Measurements from ENCODE around the gene TFB1M. TPM values are rescaled to one million over a fixed set of nuclear protein-coding genes. Genes with fewer than 3 reads are reported as not detected.
"Not testable (repeated sequence)": the region's sequence is repeated elsewhere in the genome, so short reads cannot be mapped to it uniquely, and the experiment has no call there.

Gene TFB1M
- 12.5 TPM for total RNA-seq

- Histone ChIP-seq H3K4me3 (ENCODE audit: low read length in 3 of 3) (peak within 1 kb of the TSS; percentile 91 to 99 (median 96)), H3K27me3 (ENCODE audit: control insufficient read depth in 3 of 3, insufficient read depth in 3 of 3, low read length in 3 of 3) (no peaks in the 10 kb centered on the region), H3K9me3 (ENCODE audit: control insufficient read depth in 3 of 3, low read length in 3 of 3) (no peaks in the 10 kb centered on the region), H3K9ac (ENCODE audit: low read depth in 1 of 3, low read length in 3 of 3) (peak within 1 kb of the TSS; percentile 91 to 93 (median 92)), H3K4me1 (ENCODE audit: control insufficient read depth in 3 of 3, insufficient read depth in 3 of 3, low read length in 3 of 3) (peaks cover 0 to 4% (median 3%) of the 10 kb centered on the region in 3 donors), H3K27ac (ENCODE audit: low read depth, low read length) (peak within 1 kb of the TSS; percentile 77), H3K36me3 (ENCODE audit: control insufficient read depth in 3 of 3, insufficient read depth in 3 of 3, low read length in 3 of 3) (peaks cover 3 to 10% (median 3%) of the 10 kb centered on the region in 3 donors)
Measured at GRCh38 chr6:155314092-155314772, at the start of gene TFB1M. TFB1M (minus strand) TSS chr6:155314484; CDS start chr6:155314428, 56 bp downstream.

- not testable (repeated sequence) for H3K9ac ChIP-seq (ENCODE audit: low read depth in 1 of 3, low read length in 3 of 3); H3K27me3 ChIP-seq (ENCODE audit: control insufficient read depth in 3 of 3, insufficient read depth in 3 of 3, low read length in 3 of 3); H3K27ac ChIP-seq (ENCODE audit: low read depth, low read length); H3K9me3 ChIP-seq (ENCODE audit: control insufficient read depth in 3 of 3, low read length in 3 of 3); H3K4me3 ChIP-seq (ENCODE audit: low read length in 3 of 3); H3K4me1 ChIP-seq (ENCODE audit: control insufficient read depth in 3 of 3, insufficient read depth in 3 of 3, low read length in 3 of 3); H3K36me3 ChIP-seq (ENCODE audit: control insufficient read depth in 3 of 3, insufficient read depth in 3 of 3, low read length in 3 of 3)
Measured at GRCh38 chr6:155364021-155364420, 49.7 kb upstream of the TFB1M start.

GRCh38 chr6:155362968-155363632, 48.8 kb upstream of the TFB1M start:
- H3K36me3 ChIP-seq (ENCODE audit: control insufficient read depth in 3 of 3, insufficient read depth in 3 of 3, low read length in 3 of 3); H3K4me1 ChIP-seq (ENCODE audit: control insufficient read depth in 3 of 3, insufficient read depth in 3 of 3, low read length in 3 of 3); H3K27ac ChIP-seq (ENCODE audit: low read depth, low read length); H3K9me3 ChIP-seq (ENCODE audit: control insufficient read depth in 3 of 3, low read length in 3 of 3); H3K4me3 ChIP-seq (ENCODE audit: low read length in 3 of 3); H3K27me3 ChIP-seq (ENCODE audit: control insufficient read depth in 3 of 3, insufficient read depth in 3 of 3, low read length in 3 of 3); H3K9ac ChIP-seq (ENCODE audit: low read depth in 1 of 3, low read length in 3 of 3): not testable (repeated sequence)

- no peaks in the 10 kb centered on the region for H3K36me3 ChIP-seq (ENCODE audit: control insufficient read depth in 3 of 3, insufficient read depth in 3 of 3, low read length in 3 of 3)
- H3K27me3 ChIP-seq (ENCODE audit: control insufficient read depth in 3 of 3, insufficient read depth in 3 of 3, low read length in 3 of 3), result no peaks in the 10 kb centered on the region
- no peak overlapping the region for H3K4me3 ChIP-seq (ENCODE audit: low read length in 3 of 3)
- H3K9ac ChIP-seq (ENCODE audit: low read depth in 1 of 3, low read length in 3 of 3), result no peak overlapping the region
- no peak overlapping the region for H3K27ac ChIP-seq (ENCODE audit: low read depth, low read length)
- peaks cover 5 to 8% (median 7%) of the 10 kb centered on the region in 3 donors for H3K9me3 ChIP-seq (ENCODE audit: control insufficient read depth in 3 of 3, low read length in 3 of 3)
- H3K4me1 ChIP-seq (ENCODE audit: control insufficient read depth in 3 of 3, insufficient read depth in 3 of 3, low read length in 3 of 3), result no peaks in the 10 kb centered on the region
Measured at GRCh38 chr6:155354167-155354566, 39.9 kb upstream of the TFB1M start.

- Histone ChIP-seq H3K4me1 (ENCODE audit: control insufficient read depth in 3 of 3, insufficient read depth in 3 of 3, low read length in 3 of 3) (no peaks in the 10 kb centered on the region), H3K36me3 (ENCODE audit: control insufficient read depth in 3 of 3, insufficient read depth in 3 of 3, low read length in 3 of 3) (no peaks in the 10 kb centered on the region), H3K4me3 (ENCODE audit: low read length in 3 of 3) (no peak overlapping the region), H3K9ac (ENCODE audit: low read depth in 1 of 3, low read length in 3 of 3) (no peak overlapping the region), H3K27me3 (ENCODE audit: control insufficient read depth in 3 of 3, insufficient read depth in 3 of 3, low read length in 3 of 3) (no peaks in the 10 kb centered on the region), H3K27ac (ENCODE audit: low read depth, low read length) (no peak overlapping the region), H3K9me3 (ENCODE audit: control insufficient read depth in 3 of 3, low read length in 3 of 3) (peaks cover 5 to 8% (median 7%) of the 10 kb centered on the region in 3 donors)
Measured at GRCh38 chr6:155352811-155353210, 38.5 kb upstream of the TFB1M start.

GRCh38 chr6:155352130-155352420, 37.8 kb upstream of the TFB1M start:
- no peaks in the 10 kb centered on the region for H3K27me3 ChIP-seq (ENCODE audit: control insufficient read depth in 3 of 3, insufficient read depth in 3 of 3, low read length in 3 of 3)

GRCh38 chr6:155351273-155352129, 37.2 kb upstream of the TFB1M start:
- no peak overlapping the region for H3K27ac ChIP-seq (ENCODE audit: low read depth, low read length)
- no peaks in the 10 kb centered on the region for H3K36me3 ChIP-seq (ENCODE audit: control insufficient read depth in 3 of 3, insufficient read depth in 3 of 3, low read length in 3 of 3)
- H3K4me3 ChIP-seq (ENCODE audit: low read length in 3 of 3), result no peak overlapping the region
- H3K9me3 ChIP-seq (ENCODE audit: control insufficient read depth in 3 of 3, low read length in 3 of 3), result peaks cover 5 to 12% (median 7%) of the 10 kb centered on the region in 3 donors
- no peaks in the 10 kb centered on the region for H3K4me1 ChIP-seq (ENCODE audit: control insufficient read depth in 3 of 3, insufficient read depth in 3 of 3, low read length in 3 of 3)
- H3K9ac ChIP-seq (ENCODE audit: low read depth in 1 of 3, low read length in 3 of 3), result no peak overlapping the region
- no peaks in the 10 kb centered on the region for H3K27me3 ChIP-seq (ENCODE audit: control insufficient read depth in 3 of 3, insufficient read depth in 3 of 3, low read length in 3 of 3)

More at GRCh38 chr6:155352130-155352420, 37.8 kb upstream of the TFB1M start:
- Histone ChIP-seq H3K36me3 (ENCODE audit: control insufficient read depth in 3 of 3, insufficient read depth in 3 of 3, low read length in 3 of 3) (no peaks in the 10 kb centered on the region), H3K9ac (ENCODE audit: low read depth in 1 of 3, low read length in 3 of 3) (no peak overlapping the region), H3K4me1 (ENCODE audit: control insufficient read depth in 3 of 3, insufficient read depth in 3 of 3, low read length in 3 of 3) (no peaks in the 10 kb centered on the region), H3K4me3 (ENCODE audit: low read length in 3 of 3) (no peak overlapping the region), H3K9me3 (ENCODE audit: control insufficient read depth in 3 of 3, low read length in 3 of 3) (peaks cover 5 to 12% (median 7%) of the 10 kb centered on the region in 3 donors), H3K27ac (ENCODE audit: low read depth, low read length) (no peak overlapping the region)

GRCh38 chr6:155349956-155350355, 35.7 kb upstream of the TFB1M start:
- Histone ChIP-seq H3K27me3 (ENCODE audit: control insufficient read depth in 3 of 3, insufficient read depth in 3 of 3, low read length in 3 of 3) (no peaks in the 10 kb centered on the region), H3K9me3 (ENCODE audit: control insufficient read depth in 3 of 3, low read length in 3 of 3) (peaks cover 5 to 12% (median 7%) of the 10 kb centered on the region in 3 donors), H3K9ac (ENCODE audit: low read depth in 1 of 3, low read length in 3 of 3) (no peak overlapping the region)

GRCh38 chr6:155349129-155349528, 34.8 kb upstream of the TFB1M start:
- Histone ChIP-seq H3K9me3 (ENCODE audit: control insufficient read depth in 3 of 3, low read length in 3 of 3) (peaks cover 5 to 9% (median 7%) of the 10 kb centered on the region in 3 donors), H3K27ac (ENCODE audit: low read depth, low read length) (no peak overlapping the region), H3K36me3 (ENCODE audit: control insufficient read depth in 3 of 3, insufficient read depth in 3 of 3, low read length in 3 of 3) (no peaks in the 10 kb centered on the region), H3K27me3 (ENCODE audit: control insufficient read depth in 3 of 3, insufficient read depth in 3 of 3, low read length in 3 of 3) (no peaks in the 10 kb centered on the region), H3K4me1 (ENCODE audit: control insufficient read depth in 3 of 3, insufficient read depth in 3 of 3, low read length in 3 of 3) (no peaks in the 10 kb centered on the region), H3K9ac (ENCODE audit: low read depth in 1 of 3, low read length in 3 of 3) (no peak overlapping the region), H3K4me3 (ENCODE audit: low read length in 3 of 3) (no peak overlapping the region)

More at GRCh38 chr6:155349956-155350355, 35.7 kb upstream of the TFB1M start:
- no peaks in the 10 kb centered on the region for H3K4me1 ChIP-seq (ENCODE audit: control insufficient read depth in 3 of 3, insufficient read depth in 3 of 3, low read length in 3 of 3)
- H3K4me3 ChIP-seq (ENCODE audit: low read length in 3 of 3), result no peak overlapping the region
- no peak overlapping the region for H3K27ac ChIP-seq (ENCODE audit: low read depth, low read length)
- no peaks in the 10 kb centered on the region for H3K36me3 ChIP-seq (ENCODE audit: control insufficient read depth in 3 of 3, insufficient read depth in 3 of 3, low read length in 3 of 3)

GRCh38 chr6:155347800-155348199, 33.5 kb upstream of the TFB1M start:
- H3K27me3 ChIP-seq (ENCODE audit: control insufficient read depth in 3 of 3, insufficient read depth in 3 of 3, low read length in 3 of 3), result no peaks in the 10 kb centered on the region
- no peaks in the 10 kb centered on the region for H3K4me1 ChIP-seq (ENCODE audit: control insufficient read depth in 3 of 3, insufficient read depth in 3 of 3, low read length in 3 of 3)
- no peak overlapping the region for H3K27ac ChIP-seq (ENCODE audit: low read depth, low read length)
- H3K9ac ChIP-seq (ENCODE audit: low read depth in 1 of 3, low read length in 3 of 3), result no peak overlapping the region
- peaks cover 0 to 4% (median 0%) of the 10 kb centered on the region in 3 donors for H3K9me3 ChIP-seq (ENCODE audit: control insufficient read depth in 3 of 3, low read length in 3 of 3)
- H3K4me3 ChIP-seq (ENCODE audit: low read length in 3 of 3), result no peak overlapping the region
- H3K36me3 ChIP-seq (ENCODE audit: control insufficient read depth in 3 of 3, insufficient read depth in 3 of 3, low read length in 3 of 3), result no peaks in the 10 kb centered on the region

Measured in skeletal muscle tissue (tissue), 4 donors.